Esophagus squamous epithelium (tissue), 4 donors: ENCODE results near the gene ZER1.

Experiments
- POLR2A ChIP-seq, 4 donors: fragments of 450-650 bp; IDR thresholded peaks; one replicate each; pipeline ENCODE4 v1.6.1; 2017; ENCODE audit warnings: antibody characterized with exemption in 4 of 4, mild to moderate bottlenecking in 4 of 4, moderate library complexity in 3 of 4
- TF ChIP-seq, protein P1 (sequence below), 6 experiments: fragments of 450-650 bp in 4 of 6; fragments of 200-600 bp in 2 of 6; sonication (generic) in 2 of 6; IDR thresholded peaks; one replicate each; pipeline ENCODE4 v1.5.1; 2016 to 2019; ENCODE audit warnings: antibody characterized with exemption in 6 of 6, mild to moderate bottlenecking in 4 of 6, moderate library complexity in 4 of 6

DNA sequence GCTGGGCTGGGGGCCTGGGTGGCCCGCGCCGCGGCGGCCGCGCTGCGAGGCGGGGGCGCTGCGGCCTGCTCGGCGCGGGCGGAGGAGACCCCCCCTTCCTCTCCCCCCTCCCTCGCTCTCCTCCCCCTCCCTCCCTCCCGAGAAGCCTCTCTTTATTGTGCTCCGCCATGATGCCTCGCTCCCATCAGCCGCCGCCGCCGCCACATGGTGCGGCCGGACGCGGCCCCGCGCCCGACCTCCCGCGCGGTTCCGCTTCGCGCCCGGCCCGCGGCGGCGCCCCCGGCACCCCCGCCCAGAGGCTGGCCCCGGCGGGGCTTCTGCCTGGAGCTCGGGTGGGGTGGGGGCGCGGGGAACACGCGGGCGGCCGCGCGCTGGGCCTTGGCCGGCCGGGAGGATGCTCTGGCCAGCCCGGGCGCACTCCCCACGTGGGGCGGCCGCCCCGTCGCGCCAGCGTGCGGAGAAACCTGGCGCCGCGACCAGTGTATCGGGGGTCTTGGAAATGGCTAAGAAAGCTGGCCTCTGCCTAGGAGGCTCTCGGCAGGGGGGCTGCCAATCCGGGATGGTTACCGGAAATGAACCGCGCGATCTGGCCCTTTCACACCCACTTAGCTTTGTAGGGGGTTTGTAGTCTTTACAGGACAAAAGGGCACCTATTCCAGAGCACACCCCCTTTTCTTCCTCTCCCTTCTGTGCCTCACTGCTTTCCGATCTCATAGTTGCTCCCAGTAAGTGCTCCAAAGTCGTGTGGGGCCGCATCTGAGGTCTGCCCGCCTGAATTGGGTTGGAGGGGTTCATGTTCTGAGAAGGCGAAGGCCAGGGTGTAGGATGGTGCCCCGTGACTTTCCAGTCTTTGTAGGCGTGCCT is 81.7 kb downstream of the ZER1 start:
- TF ChIP-seq, protein P1, sequence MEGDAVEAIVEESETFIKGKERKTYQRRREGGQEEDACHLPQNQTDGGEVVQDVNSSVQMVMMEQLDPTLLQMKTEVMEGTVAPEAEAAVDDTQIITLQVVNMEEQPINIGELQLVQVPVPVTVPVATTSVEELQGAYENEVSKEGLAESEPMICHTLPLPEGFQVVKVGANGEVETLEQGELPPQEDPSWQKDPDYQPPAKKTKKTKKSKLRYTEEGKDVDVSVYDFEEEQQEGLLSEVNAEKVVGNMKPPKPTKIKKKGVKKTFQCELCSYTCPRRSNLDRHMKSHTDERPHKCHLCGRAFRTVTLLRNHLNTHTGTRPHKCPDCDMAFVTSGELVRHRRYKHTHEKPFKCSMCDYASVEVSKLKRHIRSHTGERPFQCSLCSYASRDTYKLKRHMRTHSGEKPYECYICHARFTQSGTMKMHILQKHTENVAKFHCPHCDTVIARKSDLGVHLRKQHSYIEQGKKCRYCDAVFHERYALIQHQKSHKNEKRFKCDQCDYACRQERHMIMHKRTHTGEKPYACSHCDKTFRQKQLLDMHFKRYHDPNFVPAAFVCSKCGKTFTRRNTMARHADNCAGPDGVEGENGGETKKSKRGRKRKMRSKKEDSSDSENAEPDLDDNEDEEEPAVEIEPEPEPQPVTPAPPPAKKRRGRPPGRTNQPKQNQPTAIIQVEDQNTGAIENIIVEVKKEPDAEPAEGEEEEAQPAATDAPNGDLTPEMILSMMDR (IDR thresholded peaks at IDR 0.05) = no peak
- peak in 1 of 4 donors; percentile 8 for TF ChIP-seq POLR2A (IDR thresholded peaks at IDR 0.05)
